Activated CD4-positive, alpha-beta T cell treated with anti-CD3 and anti-CD28 coated beads, Interleukin-2, amount 50 U/mL, for 16 hours (primary cell): ENCODE measurements around the gene COL12A1.

ENCODE experiments used
- DNase-seq: peaks from one replicate; pipeline ENCODE4 v3.0.0-alpha.2; 2020

COL12A1 gene

DNA sequence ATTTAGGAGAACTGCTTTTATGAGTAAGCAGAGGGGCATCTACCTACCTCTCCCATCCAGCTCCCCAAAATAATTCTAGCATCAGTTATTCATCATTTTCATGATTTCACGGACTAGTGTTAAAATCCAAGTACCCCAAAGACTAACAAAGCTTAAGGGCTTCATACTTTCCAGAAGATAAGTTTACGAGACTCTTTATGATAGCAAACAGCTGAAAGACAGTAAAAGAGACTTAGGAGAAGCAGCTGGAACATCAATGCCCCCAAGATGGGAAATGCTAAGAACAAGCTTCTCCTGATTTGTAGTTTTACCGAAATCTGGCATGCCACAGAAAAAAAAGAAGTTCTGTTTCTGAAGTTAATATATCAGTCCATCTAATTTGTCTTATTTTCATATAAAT is 70.0 kb downstream of the COL12A1 start:
- no peak for DNase-seq

DNA sequence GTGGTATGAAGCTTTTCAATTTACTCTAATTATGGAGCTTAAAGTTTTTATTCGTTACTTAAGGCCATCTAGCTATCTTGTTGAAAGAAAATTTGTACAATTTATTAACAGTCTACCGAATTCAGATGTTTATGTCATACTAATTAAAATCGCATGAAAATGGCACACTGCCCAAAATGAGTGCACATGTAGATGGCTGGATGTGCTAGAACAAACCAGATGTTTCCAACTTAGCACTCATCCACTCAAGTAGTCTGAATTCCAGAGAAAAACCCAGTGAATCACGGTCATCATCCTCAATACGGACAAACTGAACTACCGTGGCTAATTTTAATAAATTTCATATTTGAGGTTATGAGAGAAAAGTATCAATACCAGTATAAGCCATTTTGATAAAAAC is 70.4 kb downstream of the COL12A1 start:
- no peak for DNase-seq

DNA sequence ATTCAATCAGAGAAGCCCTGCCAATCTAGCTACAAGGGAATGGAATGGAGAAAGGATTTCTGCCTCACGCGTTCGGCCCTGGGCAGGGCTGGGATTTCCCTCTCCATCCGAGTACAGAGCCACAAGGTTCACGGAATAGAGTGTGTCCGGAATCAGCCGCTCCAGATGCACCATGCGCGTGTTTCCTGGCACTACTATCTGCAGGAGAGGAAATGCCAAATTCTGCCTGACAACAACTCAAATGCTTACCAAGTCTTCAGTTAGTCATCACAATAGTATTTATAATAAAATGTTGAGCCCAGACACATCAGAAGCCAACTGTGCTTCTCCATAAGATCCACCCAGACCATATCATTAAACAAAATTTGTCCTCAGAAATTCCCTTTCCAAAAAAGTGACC is 75.1 kb downstream of the COL12A1 start:
- no peak for DNase-seq

DNA sequence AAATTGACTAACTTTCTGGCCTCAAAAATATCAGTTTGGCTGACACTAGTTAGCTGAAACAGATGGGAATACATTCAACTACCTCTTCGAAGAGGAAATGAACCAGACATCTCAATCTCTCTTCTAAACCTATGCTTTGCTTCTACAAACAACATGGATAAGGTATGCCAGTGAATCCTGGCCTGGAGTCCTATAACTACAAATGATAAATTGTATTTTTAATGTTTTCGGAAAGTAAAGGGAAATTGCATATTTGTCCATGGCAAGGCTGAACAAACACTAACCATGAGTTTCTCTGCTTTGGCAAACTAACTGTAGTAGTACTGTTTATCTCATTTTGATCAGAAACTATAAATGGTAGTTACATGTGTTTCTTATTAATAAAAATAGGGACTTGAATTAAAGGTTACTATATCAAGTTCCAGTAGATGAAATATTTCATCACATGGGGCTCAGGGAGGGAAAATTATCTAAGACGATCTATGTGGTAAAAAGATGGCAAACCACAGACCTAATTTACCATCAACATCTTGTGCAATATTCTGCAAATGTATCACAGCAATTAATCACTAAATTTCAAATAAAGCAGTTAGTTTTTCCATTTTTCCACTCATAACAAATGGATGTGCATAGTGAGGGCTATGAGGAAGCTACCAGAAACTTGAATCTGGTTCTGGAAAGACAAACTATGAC is 76.8 kb downstream of the COL12A1 start:
- DNase-seq: no peak

DNA sequence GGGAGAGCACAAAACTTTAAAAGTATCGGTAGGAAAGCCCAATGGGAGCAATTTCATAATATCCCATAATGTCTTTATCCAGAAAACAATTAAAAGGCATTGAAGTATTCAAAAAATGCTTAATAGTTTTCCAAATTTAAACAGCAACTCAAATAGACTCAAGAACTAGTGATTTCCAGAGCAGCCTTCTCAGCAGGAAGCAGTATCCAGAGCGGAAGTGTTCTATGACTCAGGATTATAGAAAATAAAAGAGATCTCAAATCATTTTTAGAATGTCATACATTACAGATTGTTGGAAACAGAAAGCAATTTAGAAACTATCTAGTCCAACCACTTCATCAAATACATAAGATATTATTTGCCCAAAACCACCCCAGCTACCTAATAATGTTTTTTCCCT is 79.3 kb downstream of the COL12A1 start:
- DNase-seq: no peak

DNA sequence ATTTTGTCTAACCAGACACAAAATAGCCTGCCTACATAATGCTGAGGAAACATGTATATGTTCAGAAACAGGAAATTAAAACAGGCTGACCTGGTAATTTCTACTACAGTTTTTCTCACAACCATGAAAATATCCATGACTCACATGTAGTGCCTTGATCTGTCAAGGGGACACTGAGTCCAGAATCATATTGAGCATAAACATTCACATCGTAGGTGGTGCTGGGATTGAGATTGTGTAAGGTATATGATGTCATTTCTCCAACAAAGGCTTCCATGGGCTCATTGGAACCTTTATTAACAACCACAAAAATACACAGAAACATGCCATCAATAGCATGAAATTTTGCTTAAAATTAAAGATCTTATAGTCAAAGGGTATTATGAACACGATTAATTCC is 80.9 kb downstream of the COL12A1 start:
- DNase-seq: no peak

DNA sequence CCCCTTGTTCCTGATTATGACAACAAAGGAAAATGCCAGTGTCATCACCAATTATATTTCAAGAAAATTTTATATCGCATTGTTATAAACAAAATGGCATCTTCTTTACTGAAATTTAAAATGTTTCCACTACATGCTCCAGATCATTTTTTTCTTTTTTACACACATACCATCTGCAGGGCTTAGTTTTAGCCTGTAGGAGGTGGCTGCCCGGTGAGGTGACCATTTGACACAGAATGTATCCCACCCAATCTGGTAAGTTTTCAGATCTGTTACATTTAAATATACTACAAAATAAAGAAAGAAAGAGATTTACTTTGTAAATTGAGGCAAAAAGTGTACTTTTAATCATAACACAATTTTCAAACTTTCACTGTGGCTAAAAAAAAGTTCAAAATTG is 81.8 kb downstream of the COL12A1 start:
- DNase-seq: no peak

DNA sequence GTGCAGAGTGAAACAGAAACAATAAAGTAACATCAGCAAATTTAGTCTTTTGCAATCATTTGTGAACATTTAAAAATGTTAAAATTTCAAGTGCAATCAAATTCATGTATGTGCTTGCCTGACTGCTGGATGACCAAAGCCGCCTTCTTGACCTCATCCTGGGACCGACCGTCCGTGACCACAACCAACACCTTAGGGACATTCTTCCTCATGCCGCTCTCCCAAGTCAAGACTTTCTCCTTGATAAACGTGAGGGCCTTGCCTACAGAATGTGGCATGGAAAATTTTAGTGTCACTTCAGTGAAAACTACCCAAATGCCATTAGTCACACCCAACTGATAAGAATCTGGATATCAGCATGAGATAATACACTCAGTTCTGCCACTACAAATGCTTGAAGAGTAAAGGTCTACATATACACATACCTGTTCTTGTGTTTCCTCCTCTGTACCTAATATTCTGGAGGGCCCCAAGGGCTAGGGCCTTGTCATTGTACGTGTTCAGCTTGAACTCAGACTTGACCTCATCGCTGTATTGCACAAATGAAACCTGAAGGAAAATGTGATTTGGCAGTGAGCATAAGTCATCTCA is 86.8 kb downstream of the COL12A1 start:
- DNase-seq: no peak

DNA sequence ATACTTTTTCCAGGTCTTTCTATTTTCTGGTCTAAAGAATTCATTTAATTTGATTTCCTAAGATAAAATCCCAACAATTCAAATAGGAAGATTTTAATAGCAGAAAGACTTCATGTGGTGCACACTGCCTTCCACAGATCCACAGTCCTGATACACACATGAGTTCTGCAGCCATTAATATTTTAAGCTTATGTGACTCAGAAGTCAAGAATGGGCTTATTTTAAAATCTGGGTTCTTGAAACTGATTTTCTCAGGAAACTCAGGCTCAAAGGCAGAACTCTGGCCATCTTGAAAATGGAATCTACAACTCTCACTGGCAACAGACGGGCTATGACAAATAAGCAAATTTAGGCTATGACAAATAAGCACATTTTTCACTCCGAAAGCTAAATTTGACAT is 88.2 kb downstream of the COL12A1 start:
- no peak for DNase-seq

DNA sequence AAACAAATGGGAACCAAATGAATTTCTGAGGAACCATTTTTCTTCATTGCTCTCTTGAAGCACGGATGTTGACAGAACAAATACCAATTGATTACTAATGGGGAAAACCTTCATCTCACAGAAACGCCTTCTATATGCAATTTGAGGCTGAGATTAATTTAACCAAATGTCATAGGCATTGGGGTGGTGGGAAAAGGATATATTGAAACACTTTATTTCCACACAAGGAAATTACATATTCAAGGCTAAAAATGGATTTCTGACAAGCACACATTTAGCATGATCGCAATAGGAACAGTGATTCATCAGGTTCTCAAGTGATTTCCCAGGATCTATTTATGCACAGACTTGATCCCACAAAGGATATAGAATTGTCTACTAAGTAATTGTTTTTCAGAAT is 88.9 kb downstream of the COL12A1 start:
- DNase-seq: no peak

DNA sequence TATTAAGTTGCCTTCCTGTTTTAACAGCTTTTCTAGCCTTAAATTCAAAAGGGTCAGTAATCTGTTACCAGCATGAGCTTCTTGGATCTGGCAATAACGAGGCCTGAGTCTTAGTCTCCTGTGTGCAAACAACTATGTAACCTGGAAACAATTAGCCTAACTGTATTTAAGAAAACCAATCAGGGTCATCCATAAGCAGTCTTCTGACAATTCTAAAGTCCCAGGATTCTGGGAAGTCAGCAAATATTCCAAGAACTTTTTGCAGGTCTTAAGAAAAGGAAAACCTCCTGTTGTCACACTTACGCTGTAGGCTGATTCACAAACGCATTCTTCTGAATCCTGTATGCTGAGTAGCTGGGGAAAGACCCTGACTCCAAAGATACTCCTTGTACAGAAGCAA is 90.4 kb downstream of the COL12A1 start:
- no peak for DNase-seq

DNA sequence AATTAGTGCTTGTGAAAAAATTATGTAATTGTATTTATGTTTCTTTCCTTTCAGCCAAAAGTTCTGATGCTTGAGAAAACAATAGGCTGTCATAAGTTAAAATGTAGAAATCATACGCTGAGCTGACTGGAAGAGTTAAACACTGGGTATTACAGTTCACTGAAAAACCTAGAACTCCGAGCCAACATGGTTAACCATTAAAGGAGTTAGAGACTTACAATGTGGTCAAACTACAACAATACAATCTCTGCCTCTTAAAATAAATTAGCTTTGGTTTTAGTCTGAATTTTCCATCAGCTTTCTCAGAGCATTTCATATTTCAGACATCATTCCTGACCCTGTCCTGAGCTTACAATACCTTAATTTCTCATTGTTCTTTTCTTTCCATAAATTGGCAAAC is 91.0 kb downstream of the COL12A1 start:
- DNase-seq: no peak

DNA sequence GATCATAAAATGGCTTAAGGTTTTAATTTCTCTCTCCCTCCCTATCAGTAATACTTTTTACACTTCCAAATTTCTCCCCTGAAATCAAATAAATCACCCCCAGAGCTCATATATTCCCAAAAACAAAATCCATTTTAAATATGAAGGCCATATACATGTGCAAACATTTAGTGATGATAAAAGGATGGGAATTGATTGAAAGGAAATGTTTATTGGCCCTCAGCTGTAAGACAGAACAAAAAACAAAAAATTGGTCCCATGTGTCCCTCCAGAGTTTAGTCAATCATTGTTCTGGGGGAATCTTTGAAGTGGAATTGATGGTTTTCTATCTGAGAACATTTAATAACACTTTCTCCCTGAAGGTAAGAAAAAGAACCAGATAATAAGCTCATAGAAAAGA is 91.7 kb downstream of the COL12A1 start:
- no peak for DNase-seq

DNA sequence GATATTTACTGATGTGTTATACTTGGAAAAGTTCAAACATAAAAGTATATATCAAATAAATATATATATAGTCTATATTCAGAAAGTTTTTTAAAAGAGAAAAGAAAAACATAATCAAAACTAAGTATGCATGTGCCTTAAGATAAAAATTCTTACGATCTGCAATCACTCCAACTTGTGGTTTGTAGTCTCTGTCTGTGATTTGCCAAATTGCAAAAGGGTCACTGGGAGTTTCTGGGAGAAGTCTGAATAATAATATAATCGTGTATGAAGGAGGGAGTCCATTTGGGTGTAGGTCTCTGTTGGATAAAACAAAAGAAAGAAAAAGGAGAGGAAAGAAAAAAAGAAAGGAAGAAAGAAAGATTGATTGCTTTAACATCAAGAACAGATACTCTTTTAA is 92.4 kb downstream of the COL12A1 start:
- DNase-seq: no peak

DNA sequence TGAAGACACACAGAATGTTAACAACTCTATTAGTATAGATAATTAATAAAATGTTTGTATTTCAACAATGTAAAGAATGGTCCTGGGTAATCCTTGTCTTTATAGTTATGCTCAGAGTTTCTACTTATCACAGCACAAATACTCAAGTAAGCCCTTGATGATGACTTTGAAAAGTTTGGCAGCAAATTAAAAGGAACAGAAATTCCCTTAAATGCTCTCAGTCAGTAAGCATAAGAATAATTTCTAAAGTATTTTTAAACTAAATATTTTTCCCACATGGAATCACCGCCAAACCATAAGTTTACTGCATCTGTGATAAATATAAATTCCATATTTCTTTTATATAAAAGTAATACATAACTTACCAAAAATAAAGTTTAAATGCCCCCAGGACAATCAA is 96.1 kb downstream of the COL12A1 start:
- DNase-seq: no peak

DNA sequence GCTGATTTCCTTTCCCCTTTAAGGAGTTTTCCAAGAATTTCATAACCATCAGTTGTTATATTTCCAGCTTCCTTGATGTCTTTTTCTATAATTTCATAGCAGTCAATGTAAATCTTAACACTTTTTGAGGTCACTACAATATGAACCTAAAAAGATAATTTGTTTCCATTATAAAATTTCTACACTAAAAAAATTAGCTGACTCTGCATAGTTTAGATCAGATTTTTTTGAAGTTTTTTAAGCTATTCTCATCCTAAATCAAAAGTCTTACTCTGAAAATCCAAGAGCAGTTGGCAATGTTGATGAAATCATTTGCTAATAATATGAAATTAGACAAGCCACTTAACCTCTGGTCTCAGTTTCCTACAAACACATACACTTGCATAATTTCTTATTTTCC is 96.8 kb downstream of the COL12A1 start:
- DNase-seq: no peak

DNA sequence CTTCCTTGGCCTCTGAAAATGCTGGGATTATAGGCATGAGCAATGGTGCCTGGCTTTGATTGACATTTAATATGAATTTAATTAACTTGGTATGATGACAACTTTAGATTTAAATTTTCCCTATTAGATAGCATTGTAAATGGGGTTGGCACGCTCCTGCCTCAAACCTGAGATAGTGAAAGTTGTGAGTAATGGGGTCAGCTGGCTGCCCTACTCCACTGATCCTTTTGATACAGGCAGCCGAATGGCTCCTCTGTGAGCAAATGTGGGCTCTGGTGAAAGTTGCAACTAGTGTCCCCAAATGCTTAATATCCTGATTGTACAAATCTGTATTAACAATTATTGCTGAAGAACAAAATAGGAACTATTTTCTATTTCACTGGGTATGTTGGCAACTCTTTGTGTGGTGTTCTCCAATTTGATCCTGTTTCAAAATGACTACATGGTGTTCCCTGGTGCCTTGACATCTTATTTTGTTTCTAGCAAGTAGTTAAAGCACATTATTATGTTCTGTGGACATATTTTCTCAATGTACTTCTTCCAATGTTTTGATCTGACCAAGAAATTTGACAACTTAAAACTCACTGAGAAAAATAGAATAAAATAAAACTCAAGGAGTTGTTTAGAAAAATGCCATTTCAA is 97.4 kb downstream of the COL12A1 start:
- no peak for DNase-seq

DNA sequence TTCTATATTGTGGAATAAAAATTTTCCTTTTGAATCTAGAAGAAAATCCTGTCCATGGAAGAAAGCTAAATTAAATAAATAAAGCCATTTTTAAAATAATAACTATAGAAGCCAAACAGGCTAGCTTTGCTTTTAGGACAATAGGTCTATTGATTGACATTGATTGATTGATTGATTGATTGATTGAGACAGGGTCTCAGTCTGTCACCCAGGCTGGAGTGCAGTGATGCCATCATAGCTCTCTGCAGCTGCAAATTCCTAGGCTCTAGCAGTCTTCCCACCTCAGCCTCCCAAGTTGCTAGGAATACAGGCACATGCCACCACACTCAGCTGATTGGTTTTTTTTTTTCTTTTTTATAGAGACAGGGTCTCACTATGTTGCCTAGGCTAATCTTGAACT is 97.9 kb downstream of the COL12A1 start:
- no peak for DNase-seq

DNA sequence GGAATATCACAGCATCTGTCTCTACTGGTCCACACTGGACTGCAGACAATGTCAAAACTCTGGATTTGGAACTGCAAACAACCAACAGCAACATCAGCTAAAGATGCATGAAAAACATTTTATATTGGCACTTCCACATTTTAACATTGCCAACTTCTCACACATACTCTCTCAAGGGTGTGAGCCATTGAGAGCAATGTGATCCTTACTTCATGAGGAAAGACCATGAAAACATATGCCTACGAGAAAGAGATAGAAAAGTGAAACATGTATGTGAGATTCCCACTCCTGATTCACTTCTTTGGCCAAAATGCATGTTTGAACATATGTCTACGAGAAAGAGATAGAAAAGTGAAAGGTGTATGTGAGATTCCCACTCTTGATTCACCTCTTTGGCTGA is 99.4 kb downstream of the COL12A1 start:
- no peak for DNase-seq

DNA sequence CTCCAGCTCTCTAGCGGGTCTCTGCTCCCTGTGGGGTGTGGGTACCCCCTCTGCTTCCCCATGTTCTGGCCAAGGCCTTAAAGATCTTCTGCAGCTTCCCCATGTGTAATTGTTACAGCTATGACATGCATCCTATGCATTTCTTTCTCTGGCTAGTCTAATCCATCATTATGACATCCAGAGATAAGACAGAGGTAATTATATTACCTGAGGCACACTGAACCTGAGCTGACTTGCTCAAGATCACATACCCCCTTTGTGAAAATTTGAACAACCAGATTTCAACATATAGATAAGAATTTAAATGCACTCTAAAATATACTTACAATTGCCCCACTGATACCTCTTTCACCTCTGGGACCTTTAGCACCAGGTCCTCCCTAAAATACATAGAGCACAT is 102.4 kb downstream of the COL12A1 start:
- DNase-seq: no peak

DNA sequence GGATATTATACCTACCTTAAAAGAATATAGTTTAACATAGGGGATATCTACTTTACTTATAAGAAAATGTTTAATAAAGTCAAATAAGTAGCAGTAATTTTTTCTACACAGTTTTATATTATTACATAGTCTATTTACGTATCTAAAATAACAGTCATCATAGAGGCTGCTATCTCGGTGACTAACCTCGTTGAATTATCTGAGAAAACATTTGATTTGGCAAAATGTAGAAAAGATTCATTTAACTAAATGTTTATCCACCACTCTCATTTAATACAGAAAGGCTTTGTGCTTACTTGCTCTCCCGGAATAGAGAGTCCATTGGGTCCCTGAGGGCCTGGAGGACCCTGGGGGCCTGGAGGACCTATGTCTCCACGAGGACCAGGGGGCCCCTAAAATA is 103.6 kb downstream of the COL12A1 start:
- no peak for DNase-seq

DNA sequence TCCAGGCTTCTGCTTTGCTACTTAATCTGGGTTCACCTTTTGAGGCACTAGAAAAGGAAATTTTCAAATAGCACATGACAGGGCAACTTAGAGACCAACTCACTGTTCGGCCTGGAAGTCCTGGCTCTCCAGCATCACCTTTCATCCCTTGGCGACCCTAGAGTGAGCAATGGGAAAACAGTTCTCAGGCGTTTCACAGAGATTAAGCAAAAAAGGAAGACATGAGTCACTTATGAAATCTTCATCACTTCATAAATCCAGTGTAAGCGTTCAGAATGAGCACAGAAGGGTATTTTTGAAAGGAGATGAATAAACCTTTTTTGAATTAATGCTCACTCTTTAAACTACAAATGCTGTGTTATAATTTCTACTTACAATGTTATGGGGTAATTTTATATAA is 104.0 kb downstream of the COL12A1 start:
- no peak for DNase-seq

DNA sequence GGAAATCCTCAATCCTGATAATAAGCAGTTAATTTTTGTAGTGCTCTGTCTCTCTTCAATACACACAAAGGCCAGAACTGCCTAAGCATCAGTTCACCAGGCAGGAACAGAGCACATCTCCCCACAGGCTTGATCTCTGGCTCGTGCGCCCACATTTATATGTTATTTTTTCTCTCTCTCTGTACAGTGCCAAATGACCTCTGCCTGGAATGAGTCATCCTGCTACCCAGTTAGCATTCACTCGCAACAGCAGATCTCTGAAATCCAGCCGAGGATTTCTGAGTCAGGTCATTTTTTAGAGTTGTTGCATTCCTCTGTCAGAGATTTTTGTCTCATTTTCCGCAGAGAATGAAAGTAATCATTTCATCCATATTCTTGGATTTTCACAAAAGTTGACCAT is 107.1 kb downstream of the COL12A1 start:
- DNase-seq: no peak

DNA sequence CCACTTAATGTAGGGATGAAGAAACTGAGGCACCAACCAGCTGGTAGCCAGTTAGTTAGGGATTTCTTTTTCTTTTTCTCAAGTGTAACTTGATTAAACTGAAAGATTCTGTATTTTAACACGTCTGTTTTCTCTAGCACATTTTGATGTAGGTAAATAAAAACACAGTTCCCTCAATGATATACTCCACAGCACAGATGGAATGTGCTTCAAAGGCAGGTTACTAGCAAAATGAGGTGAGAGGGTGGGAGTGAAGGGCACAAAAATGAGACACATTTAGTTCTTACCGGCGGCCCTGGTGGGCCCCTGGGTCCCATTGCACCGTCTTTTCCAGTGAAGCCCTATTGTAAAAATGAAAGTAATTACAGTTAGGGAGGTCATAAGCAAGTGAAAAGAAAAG is 108.9 kb downstream of the COL12A1 start:
- DNase-seq: no peak
